ENCODE results near the gene RNF168.
"Not testable (repeated sequence)": the region's sequence is repeated elsewhere in the genome, so short reads cannot be mapped to it uniquely, and the experiment has no call there.

Gene RNF168

GRCh38 chr3:196440041-196440537 lies 63.5 kb downstream of the RNF168 start:
- no peak overlapping the region for H3K27ac ChIP-seq

GRCh38 chr3:196432137-196432879 lies 71.3 kb downstream of the RNF168 start, which contains the start of gene UBXN7:
Gene UBXN7, minus strand, starts transcription at chr3:196432427. Its CDS starts 28 bp downstream, at chr3:196432399.
- Histone ChIP-seq H3K4me1 (peaks cover 22 to 26% (median 24%) of the 10 kb centered on the region in 10 experiments), H3K27ac (peak within 1 kb of the TSS; percentile 81 to 97 (median 90)), H3K27me3 (no peaks in the 10 kb centered on the region), H3K9ac (peak within 1 kb of the TSS; percentile 93 to 97 (median 95)), H3K9me3 (replicated peaks in 1 of 11) (no peaks in the 10 kb centered on the region), H3K36me3 (peaks cover 9 to 25% (median 16%) of the 10 kb centered on the region in 11 experiments), H3K4me3 (peak within 1 kb of the TSS; percentile 88 to 100 (median 98)), H3K4me2 (peak within 1 kb of the TSS; percentile 78 to 92 (median 88)), H4K20me1 (peaks cover 32 to 46% (median 39%) of the 10 kb centered on the region in 11 experiments; a peak in 21 of 22 replicates)
- no peak for TF ChIP-seq Cebpa-rat (IDR thresholded peaks at IDR 0.05)

More at GRCh38 chr3:196440041-196440537, 63.5 kb downstream of the RNF168 start:
- Histone ChIP-seq H3K9me3 (replicated peaks in 1 of 11) (peaks cover 0 to 4% (median 0%) of the 10 kb centered on the region in 11 experiments; a peak in 2 of 22 replicates), H3K4me2 (peak overlapping the region in 9 of 11 experiments; percentile 1 to 40 (median 19); a peak in 11 of 22 replicates), H3K36me3 (no peaks in the 10 kb centered on the region), H3K9ac (no peak overlapping the region), H3K27me3 (no peaks in the 10 kb centered on the region), H4K20me1 (no peaks in the 10 kb centered on the region), H3K4me3 (no peak overlapping the region), H3K4me1 (peaks cover 14 to 31% (median 21%) of the 10 kb centered on the region in 10 experiments)
- TF ChIP-seq Cebpa-rat (IDR thresholded peaks at IDR 0.05), result no peak

DNA sequence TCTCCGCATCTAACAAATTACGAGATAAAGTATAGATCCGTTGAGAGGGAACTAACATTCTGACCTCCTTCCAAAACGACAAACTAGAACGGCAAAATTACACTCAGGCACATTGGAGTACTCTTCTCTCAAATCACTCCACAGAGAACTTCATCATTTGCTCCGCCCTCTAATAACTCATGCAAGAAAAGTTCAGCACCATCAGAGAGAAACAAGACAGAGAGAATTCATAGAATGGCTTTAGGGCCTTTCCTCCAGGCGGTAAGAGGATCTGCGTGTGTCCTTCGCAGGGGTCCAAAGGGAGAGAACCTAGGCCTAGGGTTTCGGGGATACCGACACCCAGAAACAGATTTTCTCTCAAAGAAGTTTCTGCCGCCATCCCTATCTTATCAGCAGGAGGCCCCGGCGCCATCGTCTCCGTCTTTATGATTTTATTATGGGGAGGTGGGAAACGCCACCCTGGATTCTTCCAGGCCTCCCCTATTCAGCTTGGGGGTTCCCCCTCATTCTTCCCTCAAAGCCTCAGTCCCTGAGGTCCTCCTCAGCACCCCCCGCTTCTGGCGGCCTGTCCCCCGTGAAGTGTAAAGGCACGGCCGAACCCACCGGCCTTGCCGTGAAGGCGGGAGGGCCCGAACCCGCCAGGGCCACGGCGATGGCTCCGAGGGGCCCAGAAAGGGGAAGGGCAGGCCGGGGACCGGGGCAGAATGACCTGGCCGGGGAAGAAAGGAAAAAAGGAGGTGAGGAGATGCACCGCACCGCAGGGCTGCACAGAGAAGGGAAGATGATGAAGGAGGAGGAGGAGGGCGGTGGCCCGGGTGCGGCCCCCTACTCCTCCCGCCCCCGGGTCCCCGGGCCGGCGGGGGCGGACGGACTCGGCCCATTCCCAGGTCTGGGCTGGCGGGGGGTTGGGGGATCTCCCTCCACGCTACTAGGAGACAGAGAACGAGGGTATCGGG lies 72.1 kb downstream of the RNF168 start:
- TF ChIP-seq Cebpa-rat (IDR thresholded peaks at IDR 0.05), result no peak
- peak overlapping the region; percentile 88 to 100 (median 98) for H3K4me3 ChIP-seq
- H3K4me1 ChIP-seq, result peaks cover 22 to 26% (median 24%) of the 10 kb centered on the region in 10 experiments
- no peaks in the 10 kb centered on the region for H3K27me3 ChIP-seq
- H3K36me3 ChIP-seq, result peaks cover 18 to 33% (median 24%) of the 10 kb centered on the region in 11 experiments
- H3K27ac ChIP-seq, result peak overlapping the region; percentile 81 to 97 (median 90)
- peak overlapping the region; percentile 93 to 97 (median 95) for H3K9ac ChIP-seq
- H3K4me2 ChIP-seq, result peak overlapping the region; percentile 68 to 92 (median 87)
- H3K9me3 ChIP-seq (replicated peaks in 1 of 11), result no peaks in the 10 kb centered on the region
- H4K20me1 ChIP-seq, result peaks cover 39 to 55% (median 47%) of the 10 kb centered on the region in 11 experiments; a peak in 21 of 22 replicates

GRCh38 chr3:196428041-196428440 lies 75.5 kb downstream of the RNF168 start:
- Histone ChIP-seq H4K20me1 (peaks cover 61 to 89% (median 81%) of the 10 kb centered on the region in 11 experiments), H3K36me3 (peaks cover 30 to 62% (median 47%) of the 10 kb centered on the region in 11 experiments)

DNA sequence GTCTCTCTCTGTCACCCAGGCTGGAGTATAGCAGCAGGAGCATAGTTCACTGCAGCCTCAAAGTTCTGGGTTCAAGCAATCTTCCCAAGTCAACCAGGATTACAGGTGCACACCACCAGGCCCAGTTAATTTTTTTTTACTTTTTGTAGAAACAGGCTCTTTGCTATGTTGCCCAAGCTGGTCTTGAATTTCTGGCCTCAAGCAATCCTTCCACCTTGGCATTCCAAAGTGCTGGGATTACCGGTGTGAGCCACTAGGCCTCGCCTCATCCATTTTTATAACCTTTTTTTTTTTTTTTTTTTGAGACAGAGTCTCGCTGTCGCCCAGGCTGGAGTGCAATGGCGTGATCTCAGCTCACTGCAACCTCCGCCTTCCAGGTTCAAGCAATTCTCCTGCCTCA lies 79.1 kb downstream of the RNF168 start:
- H3K9ac ChIP-seq, H3K27me3 ChIP-seq, H3K4me3 ChIP-seq, H3K27ac ChIP-seq, H3K4me2 ChIP-seq: not testable (repeated sequence)
- H3K4me1 ChIP-seq, result peaks cover 0 to 13% (median 6%) of the 10 kb centered on the region in 10 experiments; a peak in 8 of 20 replicates
- peaks cover 0 to 26% (median 13%) of the 10 kb centered on the region in 11 experiments; a peak in 18 of 22 replicates for H3K9me3 ChIP-seq (replicated peaks in 1 of 11)
- H4K20me1 ChIP-seq, result peaks cover 73 to 100% (median 99%) of the 10 kb centered on the region in 11 experiments
- peaks cover 37 to 77% (median 67%) of the 10 kb centered on the region in 11 experiments for H3K36me3 ChIP-seq

More at GRCh38 chr3:196428041-196428440, 75.5 kb downstream of the RNF168 start:
- Histone ChIP-seq H3K27me3 (no peaks in the 10 kb centered on the region), H3K9me3 (replicated peaks in 1 of 11) (no peaks in the 10 kb centered on the region), H3K9ac (no peak overlapping the region), H3K4me1 (peaks cover 18 to 28% (median 21%) of the 10 kb centered on the region in 10 experiments), H3K4me2 (no peak overlapping the region), H3K4me3 (no peak overlapping the region), H3K27ac (no peak overlapping the region)
- no peak for TF ChIP-seq Cebpa-rat (IDR thresholded peaks at IDR 0.05)

GRCh38 chr3:196423044-196423781 lies 80.4 kb downstream of the RNF168 start:
- Histone ChIP-seq H3K9ac (0 out of 22 replicates have a peak overlapping the region, but pooled peaks of 1 of the 11 experiments have one; percentile 11), H3K9me3 (replicated peaks in 1 of 11) (peaks cover 0 to 38% (median 25%) of the 10 kb centered on the region in 11 experiments; a peak in 18 of 22 replicates), H3K4me3 (no peak overlapping the region), H3K4me1 (peaks cover 0 to 13% (median 6%) of the 10 kb centered on the region in 10 experiments; a peak in 8 of 20 replicates), H3K27ac (no peak overlapping the region), H3K27me3 (no peaks in the 10 kb centered on the region), H3K36me3 (peaks cover 40 to 81% (median 67%) of the 10 kb centered on the region in 11 experiments), H3K4me2 (peak overlapping the region in 5 of 11 experiments; percentile 4 to 17 (median 9); a peak in 4 of 22 replicates), H4K20me1 (peaks cover 66 to 100% (median 97%) of the 10 kb centered on the region in 11 experiments)
- TF ChIP-seq Cebpa-rat (IDR thresholded peaks at IDR 0.05), result no peak

GRCh38 chr3:196421668-196422067 lies 81.9 kb downstream of the RNF168 start:
- Histone ChIP-seq H4K20me1 (peaks cover 53 to 100% (median 83%) of the 10 kb centered on the region in 11 experiments), H3K9me3 (replicated peaks in 1 of 11) (peaks cover 0 to 53% (median 41%) of the 10 kb centered on the region in 11 experiments; a peak in 18 of 22 replicates), H3K36me3 (peaks cover 25 to 81% (median 67%) of the 10 kb centered on the region in 11 experiments), H3K4me1 (peaks cover 4 to 13% (median 7%) of the 10 kb centered on the region in 10 experiments; a peak in 15 of 20 replicates)
- not testable (repeated sequence) for H3K27ac ChIP-seq, H3K27me3 ChIP-seq, H3K9ac ChIP-seq, H3K4me3 ChIP-seq, H3K4me2 ChIP-seq

DNA sequence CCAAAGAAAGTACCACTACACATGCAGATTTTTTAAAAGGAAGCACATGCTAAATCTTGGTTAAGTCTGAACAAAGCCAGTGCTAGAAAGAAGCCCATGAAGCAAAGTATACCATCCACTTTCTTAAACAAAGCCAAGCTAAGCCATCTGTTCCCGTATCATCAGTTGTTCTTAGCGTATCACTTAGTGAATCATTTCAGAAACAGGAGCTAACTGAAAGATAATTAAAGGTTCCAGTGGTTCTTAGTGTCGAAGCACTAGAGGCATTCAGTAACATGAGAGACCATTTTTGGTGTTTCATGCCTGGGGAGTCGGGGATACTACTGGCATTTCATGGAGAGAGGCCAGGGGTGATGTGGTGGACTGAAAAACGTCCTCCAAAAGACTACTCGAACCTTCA lies 84.2 kb downstream of the RNF168 start:
- peaks cover 5 to 30% (median 12%) of the 10 kb centered on the region in 10 experiments; a peak in 17 of 20 replicates for H3K4me1 ChIP-seq
- H3K27ac ChIP-seq, result no peak overlapping the region
- peaks cover 7 to 71% (median 60%) of the 10 kb centered on the region in 11 experiments for H3K36me3 ChIP-seq
- H3K4me2 ChIP-seq, result no peak overlapping the region
- no peak overlapping the region for H3K9ac ChIP-seq
- peaks cover 41 to 100% (median 74%) of the 10 kb centered on the region in 11 experiments for H4K20me1 ChIP-seq
- no peak for TF ChIP-seq Cebpa-rat (IDR thresholded peaks at IDR 0.05)
- H3K9me3 ChIP-seq (replicated peaks in 1 of 11), result peaks cover 0 to 67% (median 54%) of the 10 kb centered on the region in 11 experiments; a peak in 18 of 22 replicates
- H3K27me3 ChIP-seq, result no peaks in the 10 kb centered on the region
- no peak overlapping the region for H3K4me3 ChIP-seq

All from BLaER1 treated with 17β-estradiol and CSF1 and Interleukin-3, amounts not matched to agents 10 nM and 100 nM (cell line).